HG03575 (cell line): Measurements from ENCODE around the gene H6PD.

Source experiments
- ATAC-seq: cut with Tn5 transposase; IDR thresholded peaks from one replicate; pipeline ENCODE4 v1.9.1; 2021; ENCODE audit not compliant: unreplicated experiment, insufficient number of reproducible peaks, low FRiP score; ENCODE audit errors: extremely low read depth

The H6PD gene

DNA sequence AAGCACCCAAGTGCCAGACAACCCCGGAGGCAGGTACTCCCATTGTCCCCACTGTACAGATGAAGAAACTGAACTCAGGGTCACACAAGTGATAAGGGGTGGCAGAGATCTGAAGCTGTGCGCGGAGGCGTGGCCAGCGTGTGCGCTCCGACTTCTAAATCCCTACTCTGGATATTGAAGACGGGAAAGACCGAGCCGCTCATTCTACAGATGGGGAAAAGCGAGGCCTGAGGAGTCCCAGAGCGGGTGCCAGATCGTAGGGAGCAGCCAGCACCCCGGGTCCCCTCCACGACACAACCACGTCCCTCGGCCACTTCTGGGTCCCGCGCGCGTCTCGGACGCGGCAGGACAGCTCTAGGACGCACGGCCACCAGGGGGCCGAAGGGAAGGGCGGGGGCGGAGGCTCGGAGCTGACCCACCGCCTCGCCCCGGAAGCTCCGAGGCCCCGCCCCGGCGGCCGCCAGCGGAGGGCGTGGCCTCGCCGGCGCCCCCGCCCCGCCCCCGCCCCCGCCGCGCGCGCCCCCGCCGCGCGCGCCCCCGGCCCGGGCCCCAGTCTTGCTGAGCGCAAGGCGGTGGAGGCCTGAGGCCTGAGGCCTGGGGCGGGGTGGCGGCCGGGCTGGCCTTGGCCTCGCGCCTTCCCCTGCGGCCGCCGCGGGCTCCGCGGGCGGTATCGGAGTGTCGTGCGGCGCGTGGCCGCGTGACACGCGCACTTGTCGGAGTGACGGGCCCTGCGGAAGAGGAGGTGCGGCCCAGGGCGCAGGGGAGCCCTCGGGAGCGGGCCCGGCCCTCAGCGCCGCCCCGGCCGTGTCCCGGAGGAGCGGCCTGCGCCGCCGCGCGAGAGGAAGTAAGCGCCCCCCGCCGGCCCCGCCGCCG lies at the start of gene H6PD:
Gene H6PD (plus strand): TSS at position 552 of the 873 bp plus-strand sequence. CDS start 10,161 bp downstream, outside the sequence.
- ATAC-seq, result no peak

DNA sequence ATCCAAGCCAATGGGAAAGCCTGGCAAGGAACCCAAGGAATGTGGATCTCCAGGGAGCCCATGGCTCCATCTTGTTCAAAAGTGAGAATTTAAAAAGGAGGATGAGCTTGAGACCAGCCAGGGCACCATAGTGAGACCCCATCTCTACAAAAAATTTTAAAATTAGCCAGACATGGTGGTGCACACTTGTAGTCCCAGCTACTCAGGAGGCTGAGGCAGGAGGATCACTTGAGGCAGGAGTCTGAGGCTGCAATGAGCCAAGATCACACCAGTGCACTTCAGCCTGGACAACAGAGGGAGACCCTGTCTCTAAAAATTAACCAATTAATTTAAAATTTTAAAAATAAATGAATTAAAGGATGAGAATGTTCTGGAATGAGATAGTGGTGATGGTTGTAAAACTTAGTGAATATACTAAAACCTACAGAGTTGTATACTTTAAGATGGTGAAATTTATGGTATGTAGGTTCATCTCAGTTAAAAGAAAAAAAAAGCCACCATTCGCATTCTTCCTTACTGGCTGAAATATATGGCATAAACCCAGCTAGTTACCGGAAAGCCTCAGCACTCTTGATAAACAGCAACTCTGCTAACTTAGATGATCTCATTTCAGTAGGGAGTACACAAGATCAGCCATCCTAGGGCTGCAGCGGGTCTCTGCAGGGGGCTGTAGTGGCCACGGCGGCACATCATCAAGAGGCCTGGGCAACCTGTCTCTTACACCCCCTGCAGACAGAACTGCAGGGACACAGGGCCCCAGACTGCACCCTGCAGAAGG lies 48.3 kb upstream of the H6PD start:
- ATAC-seq, result no peak

- ATAC-seq, result no peak
Observed at GRCh38 chr1:9187004-9187403, 47.6 kb upstream of the H6PD start.

GRCh38 chr1:9190234-9190633 lies 44.3 kb upstream of the H6PD start:
- ATAC-seq, result no peak

- no peak for ATAC-seq
Observed at GRCh38 chr1:9191231-9191630, 43.3 kb upstream of the H6PD start.

- ATAC-seq, result no peak
Observed at GRCh38 chr1:9192578-9193232, 41.9 kb upstream of the H6PD start.

DNA sequence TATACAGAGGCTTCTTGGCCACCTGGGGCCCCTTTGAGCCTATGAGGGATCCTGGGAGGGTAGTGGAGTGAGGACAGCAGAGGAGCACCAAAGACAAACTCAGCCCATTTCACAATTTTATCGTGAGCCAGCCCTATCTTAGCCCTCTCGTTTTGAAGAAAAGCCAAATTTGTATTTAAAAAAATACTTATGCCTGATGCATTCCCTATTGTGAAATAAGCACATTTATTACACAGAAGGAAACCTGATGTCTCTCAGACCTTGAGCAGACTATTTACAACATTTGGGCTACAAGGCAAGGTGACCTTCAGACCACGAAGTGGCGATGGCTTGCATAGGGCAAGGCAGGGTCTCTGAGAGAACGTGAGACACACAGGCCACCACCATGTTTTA lies 41.3 kb upstream of the H6PD start:
- no peak for ATAC-seq

DNA sequence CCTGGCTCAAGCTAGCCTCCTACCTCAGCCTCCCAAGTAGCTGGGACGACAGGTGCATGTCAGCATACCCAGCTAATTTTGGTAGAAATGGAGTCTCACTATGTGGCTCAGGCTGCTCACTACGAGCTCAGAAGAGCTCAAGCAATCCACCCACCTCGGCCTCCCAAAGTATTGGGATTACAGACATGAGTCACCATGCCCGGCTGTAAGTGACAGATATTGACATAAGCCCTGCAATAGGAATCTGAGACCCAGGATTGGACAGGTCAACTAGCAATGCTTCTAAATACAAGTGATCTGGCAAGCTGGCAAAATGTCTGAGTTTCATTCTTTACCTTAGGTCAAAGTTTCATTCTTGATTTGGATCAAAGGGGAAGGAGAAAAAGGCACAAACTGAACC lies 40.5 kb upstream of the H6PD start:
- ATAC-seq, result no peak

DNA sequence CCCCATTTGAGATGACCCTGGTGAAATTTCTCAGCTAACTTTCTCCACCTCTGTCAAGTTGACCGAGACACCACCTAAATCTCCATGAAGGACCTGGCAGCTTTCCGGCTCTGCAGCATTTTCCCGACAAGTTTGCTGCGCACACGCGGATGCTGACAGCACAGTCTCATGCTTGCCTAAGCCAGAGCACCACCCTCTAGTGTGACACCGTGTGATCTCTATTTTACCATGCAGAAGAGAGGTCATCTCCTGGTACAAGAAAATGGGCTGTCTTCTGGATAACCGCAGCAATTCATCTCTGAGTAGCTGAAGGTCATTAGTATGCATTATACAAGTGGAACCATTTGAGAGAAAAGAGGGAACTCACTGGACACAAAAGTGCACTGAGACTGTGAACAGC lies 38.9 kb upstream of the H6PD start:
- no peak for ATAC-seq

DNA sequence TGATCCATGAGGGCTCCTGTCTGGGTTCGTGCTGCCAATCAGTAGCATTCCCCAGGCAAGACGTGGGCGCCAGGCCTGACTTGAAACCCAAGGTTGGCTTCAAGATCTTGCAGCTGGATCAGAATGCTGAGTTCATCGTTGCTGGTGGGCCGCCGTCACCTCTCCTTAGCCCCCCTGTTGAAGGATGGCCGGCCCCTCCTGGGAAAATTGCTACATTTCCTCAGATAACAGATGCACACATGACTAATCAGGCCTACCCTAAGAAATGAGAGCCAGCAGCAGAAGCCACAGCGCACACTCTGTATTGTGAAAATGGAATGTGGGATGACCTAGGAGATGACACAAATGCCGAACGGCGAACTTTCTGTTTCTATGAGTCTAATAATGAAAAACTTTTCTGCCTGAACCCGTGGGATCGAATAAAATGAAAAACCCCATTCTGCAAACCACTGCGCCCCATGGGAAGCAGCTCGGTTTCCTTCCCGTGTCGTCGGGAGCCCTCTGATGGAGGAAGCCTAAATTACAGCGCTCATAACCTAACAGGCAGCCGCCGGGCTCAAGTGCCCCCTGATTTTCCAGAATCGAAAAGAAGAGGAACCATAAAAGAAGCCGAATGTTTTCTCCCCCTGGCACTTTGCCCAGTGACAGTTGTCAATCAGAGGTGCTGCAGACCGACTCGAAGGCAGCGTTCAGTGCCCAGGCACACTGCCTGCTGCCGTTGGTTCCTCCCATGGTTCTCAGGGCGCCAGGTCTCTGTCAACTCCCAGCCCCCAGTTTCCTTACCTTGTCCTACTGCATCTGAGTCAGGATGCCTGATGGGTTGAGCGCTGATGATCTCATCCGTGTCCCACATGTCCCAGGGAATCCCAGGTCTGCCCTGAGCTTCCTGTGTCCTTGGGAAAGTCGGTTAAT lies 38.2 kb upstream of the H6PD start:
- ATAC-seq, result no peak

GRCh38 chr1:9197186-9198099 lies 37.1 kb upstream of the H6PD start:
- ATAC-seq, result no peak

GRCh38 chr1:9198538-9199361 lies 35.8 kb upstream of the H6PD start:
- ATAC-seq, result no peak

DNA sequence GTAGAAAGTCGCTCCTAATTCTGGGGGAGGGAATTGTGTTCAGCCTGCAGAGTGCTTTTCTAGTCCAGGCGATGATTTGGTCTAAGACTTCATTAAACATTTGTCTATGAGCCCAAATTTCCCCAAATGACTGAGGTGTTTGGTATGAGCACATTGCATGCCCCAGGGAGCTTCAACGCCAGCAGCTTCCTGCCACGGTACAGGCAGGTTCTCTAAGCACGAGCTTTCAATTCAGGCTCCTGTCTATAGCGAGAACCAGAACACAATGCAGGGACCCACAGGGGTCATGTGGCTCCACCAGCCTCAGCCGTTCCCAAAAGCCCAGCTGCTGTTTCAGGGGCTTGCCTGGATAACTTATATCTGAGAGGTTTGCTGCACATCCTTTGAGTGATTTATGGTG lies 34.1 kb upstream of the H6PD start:
- no peak for ATAC-seq

GRCh38 chr1:9201401-9202239 lies 33.0 kb upstream of the H6PD start:
- ATAC-seq, result no peak

GRCh38 chr1:9202240-9202870 lies 32.2 kb upstream of the H6PD start:
- ATAC-seq, result no peak

GRCh38 chr1:9203511-9203982 lies 31.0 kb upstream of the H6PD start:
- ATAC-seq, result no peak
